Hepatic stellate cell (primary cell): ENCODE results near the gene P4HA1.

ENCODE experiments used
- DNase-seq: peaks from one replicate; pipeline ENCODE4 v3.0.0; 2011; ENCODE audit warnings: low spot score

The P4HA1 gene

DNA sequence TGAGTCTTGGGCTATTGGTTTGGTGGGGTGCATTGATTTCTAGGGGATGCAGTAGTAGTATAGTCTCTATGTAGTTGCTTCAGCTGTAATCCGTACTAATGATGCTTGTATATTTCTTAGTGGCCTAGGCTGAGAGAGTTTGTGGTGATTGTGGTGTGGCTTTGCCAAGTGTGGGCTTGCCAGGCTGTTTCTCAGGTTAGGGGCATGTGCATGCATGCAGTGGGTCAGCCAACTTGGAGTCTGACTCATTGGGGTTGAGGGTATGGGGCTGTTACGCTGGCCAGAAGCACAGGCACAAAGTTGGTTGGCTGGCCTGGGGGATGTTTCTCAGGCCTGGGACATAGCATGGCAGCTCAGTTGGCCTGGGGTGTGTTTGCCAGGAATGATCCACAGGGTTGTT is 116.3 kb downstream of the P4HA1 start:
- DNase-seq = no peak

DNA sequence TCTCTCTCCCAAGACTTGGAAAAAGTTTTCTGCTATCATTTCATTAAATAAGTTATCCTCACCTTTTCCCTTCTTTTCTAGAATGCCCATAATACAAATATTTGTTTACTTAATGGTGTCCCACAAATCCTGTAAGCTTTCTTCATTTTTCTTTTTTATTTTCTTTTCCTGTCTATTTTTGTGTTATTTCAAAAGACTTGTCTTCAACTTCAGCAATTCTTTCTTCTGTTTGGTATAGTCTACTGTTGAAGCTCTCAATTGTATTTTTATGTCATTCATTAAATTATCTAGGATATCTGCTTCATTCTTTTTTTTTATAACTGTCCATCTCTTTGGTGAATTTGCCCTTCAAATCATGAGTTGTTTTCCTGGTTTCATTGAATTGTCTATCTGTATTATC is 117.0 kb downstream of the P4HA1 start:
- DNase-seq = no peak

DNA sequence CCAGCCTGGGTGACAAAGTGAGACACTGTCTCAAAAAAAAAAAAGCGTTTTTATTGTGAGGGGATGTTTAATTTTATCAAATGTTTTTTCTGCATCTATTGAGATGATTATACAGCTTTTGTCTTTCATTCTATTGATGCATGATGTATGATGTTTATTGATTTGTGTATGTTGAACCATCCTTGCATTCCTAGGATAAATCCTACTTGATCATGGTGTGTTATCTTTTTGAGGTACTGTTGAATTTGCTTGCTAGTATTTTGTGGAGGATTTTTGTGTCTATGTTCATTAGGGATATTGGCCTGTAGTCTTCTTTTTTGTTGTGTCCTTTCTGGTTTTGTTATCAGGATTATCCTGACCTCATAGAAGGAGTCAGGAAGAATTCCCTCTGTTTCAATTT is 119.8 kb downstream of the P4HA1 start:
- DNase-seq = no peak
